GM12864 (cell line): ENCODE results near the gene DCLRE1A.

Source experiments
- DNase-seq: peaks from one replicate; pipeline ENCODE4 v3.0.0-alpha.2; 2011; ENCODE audit warnings: low read depth
- H3K4me3 ChIP-seq: 2 replicates; pipeline ENCODE4 v1.5.1; 2011; ENCODE audit warnings: mild to moderate bottlenecking, low read depth, low read length, control low read depth
- CTCF ChIP-seq: IDR thresholded peaks from 2 replicates; pipeline ENCODE4 v1.5.1; 2011; ENCODE audit warnings: low read depth, mild to moderate bottlenecking, moderate library complexity, low read length, control low read depth, inconsistent platforms; ENCODE audit errors: missing control alignments

Gene DCLRE1A

GRCh38 chr10:113891476-113891875 lies 37.6 kb upstream of the DCLRE1A start:
- no peak for TF ChIP-seq CTCF
- no peak overlapping the region for H3K4me3 ChIP-seq
- no peak for DNase-seq

GRCh38 chr10:113890769-113891168 lies 36.9 kb upstream of the DCLRE1A start:
- DNase-seq, result no peak
- TF ChIP-seq CTCF, result no peak
- no peak overlapping the region for H3K4me3 ChIP-seq

- H3K4me3 ChIP-seq, result no peak overlapping the region
- no peak for TF ChIP-seq CTCF
- no peak for DNase-seq
These were observed 36.0 kb upstream of the DCLRE1A start for GRCh38 chr10:113889911-113890310.

DNA sequence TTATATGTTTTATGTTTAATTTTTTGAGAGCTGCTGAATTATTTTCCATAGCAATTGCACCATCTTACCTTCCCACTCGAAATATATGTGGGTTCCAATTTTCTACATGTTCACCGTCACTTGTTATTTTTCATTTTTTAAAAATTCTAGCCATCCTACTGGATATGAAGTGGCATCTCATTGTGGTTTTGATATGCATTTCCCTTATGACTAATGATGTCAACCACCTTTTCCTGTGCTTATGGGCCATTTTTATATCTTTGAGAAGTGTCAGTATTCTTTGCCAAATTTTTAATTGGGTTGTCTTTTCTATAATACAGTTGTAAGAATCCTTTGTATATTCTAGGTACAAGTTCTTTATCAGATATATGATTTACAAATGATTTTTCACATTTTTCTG lies 28.4 kb upstream of the DCLRE1A start:
- no peak for TF ChIP-seq CTCF
- no peak for DNase-seq

GRCh38 chr10:113880236-113880635 lies 26.4 kb upstream of the DCLRE1A start:
- DNase-seq, result no peak
- TF ChIP-seq CTCF, result no peak
- no peak overlapping the region for H3K4me3 ChIP-seq

More for the DNA sequence above, 28.4 kb upstream of the DCLRE1A start:
- H3K4me3 ChIP-seq, result no peak overlapping the region

GRCh38 chr10:113879691-113880090 lies 25.8 kb upstream of the DCLRE1A start:
- H3K4me3 ChIP-seq, result no peak overlapping the region
- DNase-seq, result no peak
- TF ChIP-seq CTCF, result no peak

DNA sequence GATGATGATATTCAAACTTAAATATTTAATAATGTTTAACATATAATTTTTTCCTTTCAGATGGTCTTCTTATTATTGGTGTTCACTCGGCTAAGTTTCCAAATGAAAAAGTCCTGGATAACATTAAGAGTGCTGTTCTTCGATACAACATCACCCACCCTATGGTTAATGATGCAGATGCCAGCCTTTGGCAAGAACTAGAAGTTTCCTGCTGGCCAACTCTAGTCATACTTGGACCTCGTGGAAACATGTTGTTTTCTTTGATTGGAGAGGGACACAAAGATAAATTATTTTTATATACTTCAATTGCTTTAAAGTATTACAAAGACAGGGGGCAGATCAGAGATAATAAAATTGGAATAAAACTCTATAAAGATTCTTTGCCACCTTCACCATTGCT lies 22.6 kb upstream of the DCLRE1A start:
- TF ChIP-seq CTCF, result no peak
- no peak overlapping the region for H3K4me3 ChIP-seq
- DNase-seq, result no peak
